ENCODE data around the gene SIN3B.

DNA sequence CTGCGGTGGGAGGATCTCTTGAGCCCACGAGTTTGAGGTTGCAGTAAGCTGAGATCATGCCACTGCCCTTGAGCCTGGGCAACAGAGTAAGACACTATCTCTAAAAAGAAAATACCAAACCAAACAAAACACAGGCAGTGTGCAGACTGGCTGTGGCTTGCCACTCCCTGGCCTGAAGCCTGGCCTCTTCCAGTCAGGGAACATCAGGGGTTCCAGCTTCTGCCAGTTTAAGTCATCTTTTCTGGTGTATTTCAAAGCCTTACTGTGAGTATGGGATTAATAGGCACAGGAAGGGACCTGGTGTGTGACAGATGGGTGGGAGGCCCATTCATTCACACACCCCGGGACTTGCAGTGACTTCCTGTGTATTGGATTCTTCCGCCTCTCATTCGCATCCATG, 32.6 kb downstream of the SIN3B start:
- TF ChIP-seq EZH2 (optimal IDR thresholded peaks at IDR 0.05; ENCODE audit: low read depth, low read length) = no peak
- no peak for TF ChIP-seq CTCF (IDR thresholded peaks at IDR 0.05; ENCODE audit: low read length)
- no peak for TF ChIP-seq EZH2phosphoT487 (IDR thresholded peaks at IDR 0.05; ENCODE audit: low read length)
